Osteoblast (primary cell): Measurements from ENCODE around the gene DLG1. TPM values are rescaled to one million over a fixed set of nuclear protein-coding genes. Genes with fewer than 3 reads are reported as not detected.

Source experiments
- DNase-seq: peaks from one replicate; pipeline ENCODE4 v3.0.0; 2011; ENCODE audit warnings: low spot score, mixed read lengths; ENCODE audit not compliant: insufficient read length; ENCODE audit errors: missing footprints
- H2AFZ ChIP-seq: 2 replicates; pipeline ENCODE4 v1.6.0; 2011; ENCODE audit warnings: mild to moderate bottlenecking, low read length
- H3K27ac ChIP-seq: 2 replicates; pipeline ENCODE4 v1.5.1; 2011; ENCODE audit warnings: mild to moderate bottlenecking, low read depth, low read length, moderate library complexity
- H3K27me3 ChIP-seq: 2 replicates; pipeline ENCODE4 v1.6.0; 2012; ENCODE audit warnings: mild to moderate bottlenecking, control low read depth, inconsistent platforms, low read length, moderate library complexity; ENCODE audit not compliant: insufficient read depth
- H3K36me3 ChIP-seq: 2 replicates; pipeline ENCODE4 v1.5.1; 2011; ENCODE audit warnings: mild to moderate bottlenecking, low read length, control low read depth, moderate library complexity; ENCODE audit not compliant: insufficient read depth
- H3K4me1 ChIP-seq: 2 replicates; pipeline ENCODE4 v1.5.1; 2011; ENCODE audit warnings: mild to moderate bottlenecking, low read length, control low read depth, moderate library complexity; ENCODE audit not compliant: insufficient read depth
- H3K4me2 ChIP-seq: 2 replicates; pipeline ENCODE4 v1.6.0; 2011; ENCODE audit warnings: mild to moderate bottlenecking, low read length; ENCODE audit not compliant: insufficient read depth
- H3K4me3 ChIP-seq: fragments of 200-600 bp; sonication (generic); 3 replicates; pipeline ENCODE4 v1.5.1; 2012; ENCODE audit warnings: mild to moderate bottlenecking, low read length, inconsistent platforms; ENCODE audit not compliant: insufficient read depth
- H3K79me2 ChIP-seq: 2 replicates; pipeline ENCODE4 v1.6.0; 2012; ENCODE audit warnings: mild to moderate bottlenecking, low read length, control low read depth, inconsistent platforms; ENCODE audit not compliant: insufficient read depth
- H3K9me3 ChIP-seq: 2 replicates; pipeline ENCODE4 v1.5.1; 2011; ENCODE audit warnings: low read depth, low read length, control low read depth
- H4K20me1 ChIP-seq: 2 replicates; pipeline ENCODE4 v1.6.0; 2012; ENCODE audit warnings: mild to moderate bottlenecking, low read length, control low read depth; ENCODE audit not compliant: insufficient read depth
- CTCF ChIP-seq: IDR thresholded peaks from 2 replicates; pipeline ENCODE4 v1.5.1; 2011; ENCODE audit warnings: mild to moderate bottlenecking, low read depth, low read length, moderate library complexity; ENCODE audit errors: extremely low read depth
- total RNA-seq: library from RNA; depleted of rRNA; stranded (reverse); fragments of >200 nt; gene quantifications from 2 replicates; pipeline ENCODE4 v1.2.3, GENCODE V29; 2012

Gene DLG1
- total RNA-seq, 1 donor: 79.3 TPM

- peak; percentile 68 for DNase-seq
- Histone ChIP-seq H4K20me1 (no peaks in the 10 kb centered on the region), H3K79me2 (no peaks in the 10 kb centered on the region), H3K36me3 (no peaks in the 10 kb centered on the region), H3K4me2 (no peak overlapping the region), H3K27me3 (peaks cover 41% of the 10 kb centered on the region), H3K27ac (no peak overlapping the region), H3K4me3 (no peak overlapping the region), H3K9me3 (no peaks in the 10 kb centered on the region), H3K4me1 (no peaks in the 10 kb centered on the region), H2AFZ (no peak overlapping the region)
- no peak for TF ChIP-seq CTCF
Measured at GRCh38 chr3:197021729-197022404, 276.5 kb downstream of the DLG1 start.

- no peaks in the 10 kb centered on the region for H3K4me1 ChIP-seq
- no peaks in the 10 kb centered on the region for H3K36me3 ChIP-seq
- H3K9me3 ChIP-seq: no peaks in the 10 kb centered on the region
- no peaks in the 10 kb centered on the region for H4K20me1 ChIP-seq
- no peak overlapping the region for H3K4me3 ChIP-seq
- no peak overlapping the region for H3K27ac ChIP-seq
- no peaks in the 10 kb centered on the region for H3K79me2 ChIP-seq
- no peak overlapping the region for H3K4me2 ChIP-seq
- TF ChIP-seq CTCF: no peak
- H2AFZ ChIP-seq: no peak overlapping the region
- H3K27me3 ChIP-seq: peaks cover 41% of the 10 kb centered on the region
- peak; percentile 73 for DNase-seq
Measured at GRCh38 chr3:197021231-197021630, 277.2 kb downstream of the DLG1 start.

DNA sequence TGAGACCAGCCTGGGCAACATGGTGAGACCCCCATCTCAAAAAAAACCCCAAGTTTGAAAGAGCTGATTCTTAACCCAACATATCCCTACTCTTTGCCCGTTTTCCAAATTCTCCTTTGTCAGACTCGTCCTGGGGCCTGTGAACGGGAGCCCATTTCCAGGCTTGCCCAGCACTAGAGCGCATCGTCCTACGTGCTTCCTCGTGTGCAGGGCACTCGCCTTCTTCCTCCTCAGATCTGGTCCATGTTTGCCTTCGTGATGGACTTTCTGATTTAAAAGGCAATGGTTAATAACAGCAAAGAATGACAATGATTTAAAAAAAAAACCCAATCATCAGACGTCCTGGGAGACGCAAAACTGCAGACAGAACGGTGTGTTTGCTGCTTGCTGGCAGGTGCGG is 278.9 kb downstream of the DLG1 start:
- H3K4me2 ChIP-seq: no peak overlapping the region
- H3K27ac ChIP-seq: no peak overlapping the region
- no peaks in the 10 kb centered on the region for H3K36me3 ChIP-seq
- peaks cover 41% of the 10 kb centered on the region for H3K27me3 ChIP-seq
- no peaks in the 10 kb centered on the region for H3K9me3 ChIP-seq
- no peak for TF ChIP-seq CTCF
- no peaks in the 10 kb centered on the region for H4K20me1 ChIP-seq
- H2AFZ ChIP-seq: no peak overlapping the region
- H3K4me3 ChIP-seq: no peak overlapping the region
- H3K79me2 ChIP-seq: no peaks in the 10 kb centered on the region
- DNase-seq: peak; percentile 87
- no peaks in the 10 kb centered on the region for H3K4me1 ChIP-seq

GRCh38 chr3:197019021-197019420 is 279.4 kb downstream of the DLG1 start:
- Histone ChIP-seq H3K36me3 (no peaks in the 10 kb centered on the region), H3K27ac (no peak overlapping the region), H3K9me3 (no peaks in the 10 kb centered on the region), H3K4me1 (no peaks in the 10 kb centered on the region), H3K4me3 (no peak overlapping the region), H2AFZ (no peak overlapping the region), H3K27me3 (peaks cover 38% of the 10 kb centered on the region), H4K20me1 (no peaks in the 10 kb centered on the region), H3K79me2 (no peaks in the 10 kb centered on the region), H3K4me2 (no peak overlapping the region)
- TF ChIP-seq CTCF: no peak
- DNase-seq: peak; percentile 80
